GM12878 (cell line): ENCODE results near the gene SGTA. TPM values are rescaled to one million over a fixed set of nuclear protein-coding genes. Genes with fewer than 3 reads are reported as not detected.

Source experiments
- ATAC-seq: fragments of 200-7000 bp; cut with Tn5 transposase; 3 replicates; pipeline ENCODE4 v1.9.1; 2020; ENCODE audit warnings: mild to moderate bottlenecking, moderate library complexity
- BruUV-seq: library from RNA; stranded (reverse); fragments of 400-500 nt; replicated peaks from 2 replicates; lab custom pipeline; 2021; lab: Mats Ljungman, UMichigan
- CTCF ChIA-PET: fragments of 300-600 bp; sonication (Branson Sonifier 250); formaldehyde crosslinking; extraction: SDS; loops from one replicate; lab custom pipeline; 2021; ENCODE audit warnings: inconsistent platforms; lab: Yijun Ruan, JAX
- POLR2A ChIA-PET: fragments of 350-600 bp; formaldehyde crosslinking; extraction: SDS; loops from one replicate; lab custom pipeline; 2021; ENCODE audit warnings: inconsistent platforms; lab: Charles Lee
- RAD21 ChIA-PET: fragments of 300-600 bp; sonication (Branson Sonifier 250); formaldehyde crosslinking; loops from one replicate; lab custom pipeline; 2023; ENCODE audit warnings: antibody characterized with exemption; ENCODE audit not compliant: unreplicated experiment; lab: Charles Lee
- SMC1A ChIA-PET: fragments of 300-600 bp; sonication (Branson Sonifier 250); formaldehyde crosslinking; loops from one replicate; lab custom pipeline; 2023; ENCODE audit not compliant: unreplicated experiment, uncharacterized antibody; lab: Charles Lee
- DNase-seq: peaks from one replicate; pipeline ENCODE4 v3.0.0-alpha.2; 2011; ENCODE audit warnings: low read depth, low spot score
- FAIRE-seq: peaks from 3 replicates; lab custom pipeline; 2011; peaks lifted over from hg19 to GRCh38; lab: Jason Lieb, UNC
- H2AFZ ChIP-seq: 2 replicates; pipeline ENCODE4 v1.6.0; 2011; ENCODE audit warnings: low read depth, low read length, control low read depth; ENCODE audit not compliant: control insufficient read depth
- H3K27ac ChIP-seq: 2 replicates; pipeline ENCODE4 v1.5.1; 2011; ENCODE audit warnings: control low read depth; ENCODE audit not compliant: control insufficient read depth, insufficient read depth
- H3K27me3 ChIP-seq, 2 experiments: replicated peaks in 1 of 2; 2 replicates each; pipeline versions ENCODE4 v1.6.0 to v1.6.1; 2011; ENCODE audit warnings: low read length in 1 of 2; ENCODE audit not compliant: control insufficient read depth in 2 of 2, insufficient read depth in 2 of 2
- H3K36me3 ChIP-seq, 2 experiments: 2 replicates each; pipeline ENCODE4 v1.5.1; 2011; ENCODE audit warnings: low read length in 1 of 2; ENCODE audit not compliant: control insufficient read depth in 2 of 2, insufficient read depth in 2 of 2
- H3K4me1 ChIP-seq: 2 replicates; pipeline ENCODE4 v1.6.1; 2011; ENCODE audit warnings: mild to moderate bottlenecking, low read length, moderate library complexity, mixed read lengths; ENCODE audit not compliant: control insufficient read depth, insufficient read depth
- H3K4me2 ChIP-seq: 2 replicates; pipeline ENCODE4 v1.6.0; 2011; ENCODE audit warnings: control low read depth; ENCODE audit not compliant: control insufficient read depth, insufficient read depth
- H3K4me3 ChIP-seq: fragments of 200-600 bp; sonication (generic); 2 replicates; pipeline ENCODE4 v1.5.1; 2016
- H3K79me2 ChIP-seq: 2 replicates; pipeline ENCODE4 v1.6.0; 2011; ENCODE audit warnings: low read length; ENCODE audit not compliant: control insufficient read depth, insufficient read depth
- H3K9ac ChIP-seq: 2 replicates; pipeline ENCODE4 v1.8.0; 2011; ENCODE audit warnings: low read length, control low read depth, mixed read lengths; ENCODE audit not compliant: control insufficient read depth, insufficient read depth
- H3K9me3 ChIP-seq: replicated peaks from 3 replicates; pipeline ENCODE4 v1.5.1; 2011; ENCODE audit warnings: mild to moderate bottlenecking, low read length; ENCODE audit not compliant: control insufficient read depth, insufficient read depth
- H4K20me1 ChIP-seq: 2 replicates; pipeline ENCODE4 v1.6.0; 2011; ENCODE audit not compliant: control insufficient read depth, insufficient read depth
- BACH1 ChIP-seq: fragments of 450-650 bp; IDR thresholded peaks from 2 replicates; pipeline ENCODE4 v1.6.1; 2017; ENCODE audit warnings: mild to moderate bottlenecking, borderline replicate concordance
- CBX5 ChIP-seq: sonication (generic); IDR thresholded peaks from 2 replicates; pipeline ENCODE4 v1.6.1; 2016; ENCODE audit warnings: low read depth, moderate library complexity, mild to moderate bottlenecking, inconsistent platforms
- ESRRA ChIP-seq: IDR thresholded peaks from 2 replicates; pipeline ENCODE4 v1.6.1; 2012; ENCODE audit warnings: mild to moderate bottlenecking, low read length, improper control_type of control experiment
- NFYB ChIP-seq: IDR thresholded peaks from 2 replicates; pipeline ENCODE4 v1.6.1; 2011; ENCODE audit warnings: low read depth, mild to moderate bottlenecking, low read length, improper control_type of control experiment, moderate library complexity; ENCODE audit not compliant: insufficient read depth
- NR2C2 ChIP-seq: IDR thresholded peaks from 2 replicates; pipeline ENCODE4 v1.6.1; 2011; ENCODE audit warnings: borderline replicate concordance, low read depth; ENCODE audit not compliant: control insufficient read depth, insufficient read length
- POU2F2 ChIP-seq: IDR thresholded peaks from 3 replicates; pipeline ENCODE4 v1.6.1; 2011; ENCODE audit warnings: low read depth, mild to moderate bottlenecking, low read length, borderline replicate concordance
- RELA ChIP-seq: fragments of 450-650 bp; IDR thresholded peaks from 2 replicates; pipeline ENCODE4 v1.8.0; 2014; ENCODE audit warnings: borderline replicate concordance; ENCODE audit not compliant: partially characterized antibody
- SUPT20H ChIP-seq: IDR thresholded peaks from 2 replicates; pipeline ENCODE4 v1.6.1; 2011; ENCODE audit warnings: low read depth, mild to moderate bottlenecking, low read length, moderate library complexity, borderline replicate concordance; ENCODE audit not compliant: control insufficient read depth
- ZNF622 ChIP-seq: fragments of 450-650 bp; IDR thresholded peaks from 2 replicates; pipeline ENCODE4 v1.6.1; 2017; ENCODE audit warnings: mild to moderate bottlenecking, inconsistent platforms
- WGBS: methylation state at CpG from one replicate; pipeline ENCODE4 v1.1.6; 2016; ENCODE audit warnings: low lambda C conversion rate; ENCODE audit not compliant: insufficient replicate concordance, insufficient coverage; ENCODE audit errors: missing lambda C conversion rate; 5-methylcytosine and 5-hydroxymethylcytosine counted together
- in situ Hi-C: fragments of 300-500 bp; cut with MboI; formaldehyde crosslinking; loops from 9 replicates; pipeline ENCODE4 v1.14.3; 2018; ENCODE audit warnings: mixed read lengths
- intact Hi-C: fragments of 100-400 bp; cut with micrococcal nuclease; formaldehyde crosslinking; loops from one replicate; pipeline ENCODE4 v1.14.2; 2022; ENCODE audit not compliant: unreplicated experiment
- polyA plus RNA-seq, 11 experiments: library from polyadenylated mRNA; depleted of rRNA in 4 of 11; unstranded in 6 of 11; stranded (reverse) in 5 of 11; fragments of >200 nt; fragmentation: Nextera tagmentation in 4 of 11; fragmentation: Illumina TruSeq in 1 of 11; extraction: Ambion mirVana in 4 of 11; extraction: Trizol in 1 of 11; gene quantifications; 1 replicate in 1 of 11; 2 replicates in 10 of 11; pipeline versions ENCODE4 v1.2.1 to v1.2.3, GENCODE V29; 2011 to 2016; ENCODE audit warnings: inconsistent platforms in 2 of 11, missing spikeins in 2 of 11, low read depth in 1 of 11
- total RNA-seq, 4 experiments: library from RNA; depleted of rRNA in 3 of 4; stranded (reverse); fragments of >200 nt in 3 of 4; fragmentation: Illumina TruSeq in 1 of 4; extraction: Trizol in 1 of 4; gene quantifications; 2 replicates each; pipeline versions ENCODE4 v1.2.1 to v1.2.3, GENCODE V29; 2013 to 2021
- TF ChIP-seq, protein P1 (sequence below): fragments of 450-650 bp; formaldehyde crosslinking; IDR thresholded peaks from 2 replicates; pipeline ENCODE4 v1.5.0; 2022; ENCODE audit warnings: mild to moderate bottlenecking, missing genetic modification characterization
- TF ChIP-seq, protein P2 (sequence below): fragments of 150-350 bp; IDR thresholded peaks from 2 replicates; pipeline ENCODE4 v1.6.1; 2016; ENCODE audit warnings: low read depth, low read length
- TF ChIP-seq, protein P3 (sequence below): IDR thresholded peaks from 2 replicates; pipeline ENCODE4 v1.6.1; 2012; ENCODE audit warnings: low read depth, low read length, improper control_type of control experiment

Gene SGTA
- total and polyA plus RNA-seq, 10 of the 15 experiments (the other 5 are each of a cell fraction or from before 2014, with no cell fraction given): 2.0 to 102 (median 48.2) TPM

DNA sequence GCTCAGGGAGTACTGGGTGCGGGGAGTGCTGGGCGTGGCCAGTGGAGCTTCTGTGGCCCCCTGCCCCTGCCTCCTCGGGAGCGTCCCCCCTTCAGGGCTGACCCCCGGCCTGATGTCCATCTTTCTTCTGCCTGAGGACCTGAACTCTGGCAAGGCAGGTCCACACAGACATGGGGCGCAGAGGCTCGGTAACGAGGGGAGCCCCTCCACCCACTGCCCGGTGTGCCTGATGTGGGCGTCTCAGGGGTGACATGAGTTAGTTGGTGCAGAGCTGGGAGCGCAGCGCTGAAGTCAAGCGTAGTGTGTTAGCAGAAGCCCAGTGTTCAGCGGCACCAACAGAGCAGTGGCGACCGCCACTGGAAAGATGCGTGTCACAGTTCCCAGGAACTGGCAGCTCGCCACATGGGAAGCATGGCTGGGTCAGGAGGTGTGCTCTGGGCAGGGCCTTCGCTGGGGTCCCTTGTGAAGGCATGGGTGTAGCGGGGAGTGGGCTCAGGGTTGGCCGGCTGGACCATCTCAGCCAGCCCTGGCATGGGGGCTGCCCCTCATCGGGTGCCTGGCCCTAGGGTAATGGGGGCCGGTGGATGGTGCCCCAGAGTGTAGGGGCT, 13.7 kb upstream of the SGTA start:
- Histone ChIP-seq H3K27me3 (no peaks in the 10 kb centered on the region), H2AFZ (no peak overlapping the region), H3K4me1 (no peaks in the 10 kb centered on the region), H3K36me3 (peaks cover 16 to 24% of the 10 kb centered on the region in 2 experiments), H3K4me2 (no peak overlapping the region), H3K4me3 (no peak overlapping the region), H3K27ac (no peak overlapping the region), H4K20me1 (no peaks in the 10 kb centered on the region), H3K9me3 (no peaks in the 10 kb centered on the region), H3K79me2 (peaks cover 2% of the 10 kb centered on the region), H3K9ac (no peak overlapping the region)
- ChIA-PET SMC1A (no interaction called here), RAD21 (no interaction called here), POLR2A (no interaction called here), CTCF (no interaction called here)
- DNase-seq (no peak), FAIRE-seq (no peak), ATAC-seq (no peak)
- in situ Hi-C loops (no loop called here), intact Hi-C loops (no loop called here)
- no peak for TF ChIP-seq NR2C2
- no peak for TF ChIP-seq BACH1
- TF ChIP-seq SUPT20H: no peak
- TF ChIP-seq ZNF622: no peak
- no peak for TF ChIP-seq CBX5
- TF ChIP-seq ESRRA: no peak
- TF ChIP-seq, protein P1, sequence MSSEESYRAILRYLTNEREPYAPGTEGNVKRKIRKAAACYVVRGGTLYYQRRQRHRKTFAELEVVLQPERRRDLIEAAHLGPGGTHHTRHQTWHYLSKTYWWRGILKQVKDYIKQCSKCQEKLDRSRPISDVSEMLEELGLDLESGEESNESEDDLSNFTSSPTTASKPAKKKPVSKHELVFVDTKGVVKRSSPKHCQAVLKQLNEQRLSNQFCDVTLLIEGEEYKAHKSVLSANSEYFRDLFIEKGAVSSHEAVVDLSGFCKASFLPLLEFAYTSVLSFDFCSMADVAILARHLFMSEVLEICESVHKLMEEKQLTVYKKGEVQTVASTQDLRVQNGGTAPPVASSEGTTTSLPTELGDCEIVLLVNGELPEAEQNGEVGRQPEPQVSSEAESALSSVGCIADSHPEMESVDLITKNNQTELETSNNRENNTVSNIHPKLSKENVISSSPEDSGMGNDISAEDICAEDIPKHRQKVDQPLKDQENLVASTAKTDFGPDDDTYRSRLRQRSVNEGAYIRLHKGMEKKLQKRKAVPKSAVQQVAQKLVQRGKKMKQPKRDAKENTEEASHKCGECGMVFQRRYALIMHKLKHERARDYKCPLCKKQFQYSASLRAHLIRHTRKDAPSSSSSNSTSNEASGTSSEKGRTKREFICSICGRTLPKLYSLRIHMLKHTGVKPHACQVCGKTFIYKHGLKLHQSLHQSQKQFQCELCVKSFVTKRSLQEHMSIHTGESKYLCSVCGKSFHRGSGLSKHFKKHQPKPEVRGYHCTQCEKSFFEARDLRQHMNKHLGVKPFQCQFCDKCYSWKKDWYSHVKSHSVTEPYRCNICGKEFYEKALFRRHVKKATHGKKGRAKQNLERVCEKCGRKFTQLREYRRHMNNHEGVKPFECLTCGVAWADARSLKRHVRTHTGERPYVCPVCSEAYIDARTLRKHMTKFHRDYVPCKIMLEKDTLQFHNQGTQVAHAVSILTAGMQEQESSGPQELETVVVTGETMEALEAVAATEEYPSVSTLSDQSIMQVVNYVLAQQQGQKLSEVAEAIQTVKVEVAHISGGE (CRISPR knock-in tag): no peak
- no peak for TF ChIP-seq POU2F2
- no peak for TF ChIP-seq RELA
- TF ChIP-seq, protein P2, sequence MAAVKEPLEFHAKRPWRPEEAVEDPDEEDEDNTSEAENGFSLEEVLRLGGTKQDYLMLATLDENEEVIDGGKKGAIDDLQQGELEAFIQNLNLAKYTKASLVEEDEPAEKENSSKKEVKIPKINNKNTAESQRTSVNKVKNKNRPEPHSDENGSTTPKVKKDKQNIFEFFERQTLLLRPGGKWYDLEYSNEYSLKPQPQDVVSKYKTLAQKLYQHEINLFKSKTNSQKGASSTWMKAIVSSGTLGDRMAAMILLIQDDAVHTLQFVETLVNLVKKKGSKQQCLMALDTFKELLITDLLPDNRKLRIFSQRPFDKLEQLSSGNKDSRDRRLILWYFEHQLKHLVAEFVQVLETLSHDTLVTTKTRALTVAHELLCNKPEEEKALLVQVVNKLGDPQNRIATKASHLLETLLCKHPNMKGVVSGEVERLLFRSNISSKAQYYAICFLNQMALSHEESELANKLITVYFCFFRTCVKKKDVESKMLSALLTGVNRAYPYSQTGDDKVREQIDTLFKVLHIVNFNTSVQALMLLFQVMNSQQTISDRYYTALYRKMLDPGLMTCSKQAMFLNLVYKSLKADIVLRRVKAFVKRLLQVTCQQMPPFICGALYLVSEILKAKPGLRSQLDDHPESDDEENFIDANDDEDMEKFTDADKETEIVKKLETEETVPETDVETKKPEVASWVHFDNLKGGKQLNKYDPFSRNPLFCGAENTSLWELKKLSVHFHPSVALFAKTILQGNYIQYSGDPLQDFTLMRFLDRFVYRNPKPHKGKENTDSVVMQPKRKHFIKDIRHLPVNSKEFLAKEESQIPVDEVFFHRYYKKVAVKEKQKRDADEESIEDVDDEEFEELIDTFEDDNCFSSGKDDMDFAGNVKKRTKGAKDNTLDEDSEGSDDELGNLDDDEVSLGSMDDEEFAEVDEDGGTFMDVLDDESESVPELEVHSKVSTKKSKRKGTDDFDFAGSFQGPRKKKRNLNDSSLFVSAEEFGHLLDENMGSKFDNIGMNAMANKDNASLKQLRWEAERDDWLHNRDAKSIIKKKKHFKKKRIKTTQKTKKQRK: no peak
- no peak for TF ChIP-seq NFYB
- TF ChIP-seq, protein P3, sequence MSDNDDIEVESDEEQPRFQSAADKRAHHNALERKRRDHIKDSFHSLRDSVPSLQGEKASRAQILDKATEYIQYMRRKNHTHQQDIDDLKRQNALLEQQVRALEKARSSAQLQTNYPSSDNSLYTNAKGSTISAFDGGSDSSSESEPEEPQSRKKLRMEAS: no peak
- 99% methylated on average over 23 of the region's 23 CpGs for WGBS
- BruUV-seq: no TSS peak
